GM23338 (cell line): Measurements from ENCODE around the gene GLDC. TPM values are rescaled to one million over a fixed set of nuclear protein-coding genes. Genes with fewer than 3 reads are reported as not detected.

Experiments
- ATAC-seq: fragments of 200-7000 bp; cut with Tn5 transposase; 3 replicates; pipeline ENCODE4 v1.9.1; 2020
- DNase-seq: peaks from one replicate; pipeline ENCODE4 v3.0.0-alpha.2; 2015; ENCODE audit warnings: low spot score
- H2AFZ ChIP-seq: fragments of 200-600 bp; sonication (generic); 2 replicates; pipeline ENCODE4 v1.8.0; 2016; ENCODE audit warnings: antibody characterized with exemption, mild to moderate bottlenecking, moderate library complexity
- H3F3A ChIP-seq: fragments of 200-600 bp; sonication (generic); replicated peaks from 2 replicates; pipeline ENCODE4 v1.8.0; 2017; ENCODE audit warnings: antibody characterized with exemption, mixed run types, low read depth
- H3K27ac ChIP-seq: fragments of 200-600 bp; sonication (generic); 2 replicates; pipeline ENCODE4 v1.6.1; 2016; ENCODE audit warnings: low read depth
- H3K27me3 ChIP-seq: fragments of 200-600 bp; sonication (generic); 2 replicates; pipeline ENCODE4 v1.8.0; 2016; ENCODE audit warnings: mild to moderate bottlenecking, mixed run types, moderate library complexity; ENCODE audit not compliant: insufficient read depth
- H3K36me3 ChIP-seq: fragments of 200-600 bp; sonication (generic); 2 replicates; pipeline ENCODE4 v1.8.0; 2016; ENCODE audit warnings: mild to moderate bottlenecking; ENCODE audit not compliant: insufficient read depth
- H3K4me1 ChIP-seq: fragments of 200-600 bp; sonication (generic); 2 replicates; pipeline ENCODE4 v1.8.0; 2016; ENCODE audit warnings: mild to moderate bottlenecking, moderate library complexity; ENCODE audit not compliant: insufficient read depth
- H3K4me2 ChIP-seq: fragments of 200-600 bp; sonication (generic); 2 replicates; pipeline ENCODE4 v1.7.1; 2017; ENCODE audit warnings: mixed run types
- H3K4me3 ChIP-seq: fragments of 200-600 bp; sonication (generic); 2 replicates; pipeline ENCODE4 v1.6.1; 2016; ENCODE audit warnings: mixed run types
- H3K79me2 ChIP-seq: fragments of 200-600 bp; sonication (generic); replicated peaks from 2 replicates; pipeline ENCODE4 v1.8.0; 2017; ENCODE audit warnings: mild to moderate bottlenecking; ENCODE audit not compliant: insufficient read depth
- H3K9me2 ChIP-seq: fragments of 200-600 bp; sonication (generic); 2 replicates; pipeline ENCODE4 v1.8.0; 2017; ENCODE audit not compliant: insufficient read depth
- H4K20me1 ChIP-seq: fragments of 200-600 bp; sonication (generic); replicated peaks from 2 replicates; pipeline ENCODE4 v1.8.0; 2017; ENCODE audit warnings: mild to moderate bottlenecking; ENCODE audit not compliant: insufficient read depth
- H3K27ac Mint-ChIP-seq: 2 replicates; pipeline ENCODE4 v1.8.0; 2020; ENCODE audit warnings: inconsistent platforms, mild to moderate bottlenecking, moderate library complexity, mixed read lengths
- H3K27me3 Mint-ChIP-seq: 3 replicates; pipeline ENCODE4 v1.8.0; 2022; ENCODE audit warnings: low read depth, mild to moderate bottlenecking, moderate library complexity, mixed read lengths, inconsistent platforms; ENCODE audit not compliant: insufficient read depth, poor library complexity
- H3K36me3 Mint-ChIP-seq: 3 replicates; pipeline ENCODE4 v1.8.0; 2021; ENCODE audit warnings: low read depth, mild to moderate bottlenecking, inconsistent platforms, moderate library complexity, mixed read lengths
- H3K4me1 Mint-ChIP-seq: 3 replicates; pipeline ENCODE4 v1.8.0; 2020; ENCODE audit warnings: mild to moderate bottlenecking, inconsistent platforms, mixed read lengths
- H3K4me3 Mint-ChIP-seq: 3 replicates; pipeline ENCODE4 v1.8.0; 2021; ENCODE audit warnings: moderate library complexity, mild to moderate bottlenecking, inconsistent platforms, mixed read lengths
- H3K9me3 Mint-ChIP-seq: 3 replicates; pipeline ENCODE4 v1.8.0; 2020; ENCODE audit warnings: moderate library complexity, mild to moderate bottlenecking, inconsistent platforms, mixed read lengths
- CREB1 ChIP-seq: fragments of 250-450 bp; sonication (Bioruptor Pico); IDR thresholded peaks from 2 replicates; pipeline ENCODE4 v1.5.0; 2020; ENCODE audit warnings: low read depth, mild to moderate bottlenecking, moderate library complexity
- EZH2 ChIP-seq: fragments of 200-600 bp; sonication (generic); IDR thresholded peaks from one replicate; pipeline ENCODE4 v1.8.0; 2017; ENCODE audit warnings: antibody characterized with exemption, mild to moderate bottlenecking, low read depth; ENCODE audit not compliant: unreplicated experiment
- EZH2phosphoT487 ChIP-seq: fragments of 200-600 bp; sonication (generic); IDR thresholded peaks from one replicate; pipeline ENCODE4 v1.8.1; 2018; ENCODE audit warnings: antibody characterized with exemption; ENCODE audit not compliant: unreplicated experiment
- JUNB ChIP-seq: IDR thresholded peaks from one replicate; pipeline ENCODE4 v1.6.1; 2016; ENCODE audit warnings: antibody characterized with exemption; ENCODE audit not compliant: unreplicated experiment
- NANOG ChIP-seq: IDR thresholded peaks from 2 replicates; pipeline ENCODE4 v1.6.1; 2016; ENCODE audit warnings: antibody characterized with exemption, borderline replicate concordance
- POLR2AphosphoS5 ChIP-seq: IDR thresholded peaks from 2 replicates; pipeline ENCODE4 v1.6.1; 2016; ENCODE audit warnings: antibody characterized with exemption, low read depth
- ZNF114 ChIP-seq: fragments of 250-450 bp; sonication (Bioruptor Pico); IDR thresholded peaks from 2 replicates; pipeline ENCODE4 v1.5.0; 2020; ENCODE audit warnings: mild to moderate bottlenecking, moderate library complexity
- ZNF331 ChIP-seq: fragments of 250-450 bp; sonication (Bioruptor Pico); IDR thresholded peaks from 2 replicates; pipeline ENCODE4 v1.5.0; 2020; ENCODE audit warnings: low read depth, mild to moderate bottlenecking, moderate library complexity
- polyA plus RNA-seq: library from polyadenylated mRNA; unstranded; fragments of >200 nt; fragmentation: Nextera tagmentation; extraction: Ambion mirVana; gene quantifications from 2 replicates; pipeline ENCODE4 v1.2.1, GENCODE V29; 2016
- total RNA-seq: library from RNA; depleted of rRNA; stranded (reverse); fragments of >200 nt; shearing (Covaris generic); gene quantifications from 2 replicates; pipeline ENCODE4 v1.2.3, GENCODE V29; 2014
- TF ChIP-seq, protein P1 (sequence below), 2 experiments: fragments of 200-600 bp in 1 of 2; sonication (generic) in 1 of 2; conservative IDR thresholded peaks; 2 replicates each; pipeline versions ENCODE4 v1.5.1 to v1.6.1; 2016 to 2017; ENCODE audit warnings: antibody characterized with exemption in 2 of 2, low read depth in 2 of 2, mild to moderate bottlenecking in 2 of 2, moderate library complexity in 1 of 2
- TF ChIP-seq, protein P2 (sequence below): IDR thresholded peaks from 2 replicates; pipeline ENCODE4 v1.6.1; 2016; ENCODE audit warnings: antibody characterized with exemption
- TF ChIP-seq, protein P3 (sequence below): IDR thresholded peaks from one replicate; pipeline ENCODE4 v1.6.1; 2018; ENCODE audit warnings: antibody characterized with exemption; ENCODE audit not compliant: unreplicated experiment

GLDC gene
- total and polyA plus RNA-seq, 2 experiments from 2014 or later, result 63.5 to 139 TPM

DNA sequence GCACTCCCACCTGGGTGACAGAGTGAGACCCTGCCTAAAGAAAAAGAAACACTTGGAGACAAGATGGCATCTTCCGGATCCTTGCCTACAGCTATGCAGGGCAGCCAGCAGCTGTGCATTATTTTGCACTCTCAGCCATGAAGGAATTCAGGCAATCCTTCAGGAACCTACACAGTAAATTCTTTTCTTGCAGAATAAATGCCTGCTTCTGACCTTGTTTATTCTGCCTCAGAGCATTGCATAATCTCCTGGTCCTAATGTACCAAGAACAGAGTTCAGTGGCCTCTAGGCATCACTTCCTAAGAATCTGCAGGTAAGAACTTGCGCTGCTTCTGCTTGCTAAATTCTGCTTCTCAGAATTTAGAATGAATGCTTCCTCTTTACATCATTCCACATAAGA is 16.8 kb downstream of the GLDC start:
- no peaks in the 10 kb centered on the region for H3K36me3 ChIP-seq
- H3K27ac Mint-ChIP-seq, result 0 out of 2 replicates have a peak overlapping the region, but pooled peaks have one; percentile 4
- TF ChIP-seq POLR2AphosphoS5 (no peak), ZNF114 (CRISPR knock-in tag) (no peak), JUNB (no peak)
- TF ChIP-seq, protein P1, sequence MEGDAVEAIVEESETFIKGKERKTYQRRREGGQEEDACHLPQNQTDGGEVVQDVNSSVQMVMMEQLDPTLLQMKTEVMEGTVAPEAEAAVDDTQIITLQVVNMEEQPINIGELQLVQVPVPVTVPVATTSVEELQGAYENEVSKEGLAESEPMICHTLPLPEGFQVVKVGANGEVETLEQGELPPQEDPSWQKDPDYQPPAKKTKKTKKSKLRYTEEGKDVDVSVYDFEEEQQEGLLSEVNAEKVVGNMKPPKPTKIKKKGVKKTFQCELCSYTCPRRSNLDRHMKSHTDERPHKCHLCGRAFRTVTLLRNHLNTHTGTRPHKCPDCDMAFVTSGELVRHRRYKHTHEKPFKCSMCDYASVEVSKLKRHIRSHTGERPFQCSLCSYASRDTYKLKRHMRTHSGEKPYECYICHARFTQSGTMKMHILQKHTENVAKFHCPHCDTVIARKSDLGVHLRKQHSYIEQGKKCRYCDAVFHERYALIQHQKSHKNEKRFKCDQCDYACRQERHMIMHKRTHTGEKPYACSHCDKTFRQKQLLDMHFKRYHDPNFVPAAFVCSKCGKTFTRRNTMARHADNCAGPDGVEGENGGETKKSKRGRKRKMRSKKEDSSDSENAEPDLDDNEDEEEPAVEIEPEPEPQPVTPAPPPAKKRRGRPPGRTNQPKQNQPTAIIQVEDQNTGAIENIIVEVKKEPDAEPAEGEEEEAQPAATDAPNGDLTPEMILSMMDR (conservative IDR thresholded peaks at IDR 0.05; ENCODE audit: low read depth in 2 of 2), result no peak
- peaks cover 56% of the 10 kb centered on the region for H4K20me1 ChIP-seq
- peaks cover 23% of the 10 kb centered on the region for H3K36me3 Mint-ChIP-seq
- H3K27me3 Mint-ChIP-seq, result peaks cover 6% of the 10 kb centered on the region
- no peak overlapping the region for H3K4me3 ChIP-seq
- no peak overlapping the region for H3K4me2 ChIP-seq
- peaks cover 35% of the 10 kb centered on the region for H3K4me1 ChIP-seq
- H3F3A ChIP-seq, result peaks cover 4% of the 10 kb centered on the region; the same call in 1 of the 2 replicates
- no peaks in the 10 kb centered on the region for H3K27me3 ChIP-seq
- DNase-seq (no peak), ATAC-seq (no peak)
- H3K9me2 ChIP-seq, result no peaks in the 10 kb centered on the region; the same call in 1 of the 2 replicates
- no peak overlapping the region; the same call in 1 of the 2 replicates for H3K27ac ChIP-seq
- no peak overlapping the region for H3K4me3 Mint-ChIP-seq
- no peak overlapping the region for H2AFZ ChIP-seq
- H3K4me1 Mint-ChIP-seq, result peaks cover 35% of the 10 kb centered on the region
- peaks cover 6% of the 10 kb centered on the region; the same call in 2 of the 3 replicates for H3K9me3 Mint-ChIP-seq
- peaks cover 100% of the 10 kb centered on the region for H3K79me2 ChIP-seq

DNA sequence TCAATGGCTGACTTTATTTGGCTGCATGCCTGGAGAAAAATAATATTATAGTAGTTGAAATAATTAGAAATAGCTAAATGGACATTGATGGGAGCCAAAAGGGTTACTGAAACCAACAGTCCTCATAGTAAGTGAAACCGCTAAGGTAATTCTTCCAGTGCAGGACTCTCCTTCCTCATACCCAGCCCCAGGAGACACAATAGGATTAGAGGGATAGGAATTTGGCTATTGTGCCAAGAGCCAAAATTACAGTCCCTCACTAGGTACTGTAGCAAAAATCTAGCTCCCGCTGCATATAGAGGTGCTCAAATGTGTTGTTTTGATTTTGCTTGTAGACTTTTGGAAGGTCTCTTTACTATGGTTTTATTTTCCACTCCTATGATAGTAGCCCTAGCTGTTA is 20.2 kb downstream of the GLDC start:
- peaks cover 29% of the 10 kb centered on the region for H4K20me1 ChIP-seq
- no peaks in the 10 kb centered on the region; the same call in 1 of the 2 replicates for H3K9me2 ChIP-seq
- ATAC-seq, result peak; percentile 50
- peaks cover 15% of the 10 kb centered on the region for H3K4me1 ChIP-seq
- no peak overlapping the region for H3K4me2 ChIP-seq
- no peak overlapping the region for H2AFZ ChIP-seq
- peaks cover 46% of the 10 kb centered on the region for H3K36me3 Mint-ChIP-seq
- no peak overlapping the region; the same call in 1 of the 2 replicates for H3K27ac Mint-ChIP-seq
- peaks cover 3% of the 10 kb centered on the region; the same call in 1 of the 2 replicates for H3F3A ChIP-seq
- no peak overlapping the region for H3K4me3 ChIP-seq
- peaks cover 14% of the 10 kb centered on the region for H3K9me3 Mint-ChIP-seq
- H3K27me3 ChIP-seq, result no peaks in the 10 kb centered on the region
- peaks cover 83% of the 10 kb centered on the region for H3K79me2 ChIP-seq
- peaks cover 15% of the 10 kb centered on the region for H3K4me1 Mint-ChIP-seq
- no peak overlapping the region for H3K4me3 Mint-ChIP-seq
- H3K27me3 Mint-ChIP-seq, result peaks cover 2% of the 10 kb centered on the region
- H3K36me3 ChIP-seq, result 0 out of 2 replicates have a peak, but pooled peaks cover 3% of the 10 kb centered on the region
- peak overlapping the region; percentile 73; the same call in 1 of the 2 replicates for H3K27ac ChIP-seq
- DNase-seq, result no peak
- TF ChIP-seq, protein P1 (conservative IDR thresholded peaks at IDR 0.05; ENCODE audit: low read depth in 2 of 2), result no peak
- TF ChIP-seq ZNF331 (CRISPR knock-in tag), result no peak
- TF ChIP-seq ZNF114 (CRISPR knock-in tag), result no peak
- TF ChIP-seq CREB1, result no peak
- TF ChIP-seq, protein P2, sequence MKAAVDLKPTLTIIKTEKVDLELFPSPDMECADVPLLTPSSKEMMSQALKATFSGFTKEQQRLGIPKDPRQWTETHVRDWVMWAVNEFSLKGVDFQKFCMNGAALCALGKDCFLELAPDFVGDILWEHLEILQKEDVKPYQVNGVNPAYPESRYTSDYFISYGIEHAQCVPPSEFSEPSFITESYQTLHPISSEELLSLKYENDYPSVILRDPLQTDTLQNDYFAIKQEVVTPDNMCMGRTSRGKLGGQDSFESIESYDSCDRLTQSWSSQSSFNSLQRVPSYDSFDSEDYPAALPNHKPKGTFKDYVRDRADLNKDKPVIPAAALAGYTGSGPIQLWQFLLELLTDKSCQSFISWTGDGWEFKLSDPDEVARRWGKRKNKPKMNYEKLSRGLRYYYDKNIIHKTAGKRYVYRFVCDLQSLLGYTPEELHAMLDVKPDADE, result no peak
- no peak for TF ChIP-seq EZH2phosphoT487
- TF ChIP-seq EZH2, result no peak
- no peak for TF ChIP-seq NANOG
- no peak for TF ChIP-seq JUNB
- TF ChIP-seq, protein P3, sequence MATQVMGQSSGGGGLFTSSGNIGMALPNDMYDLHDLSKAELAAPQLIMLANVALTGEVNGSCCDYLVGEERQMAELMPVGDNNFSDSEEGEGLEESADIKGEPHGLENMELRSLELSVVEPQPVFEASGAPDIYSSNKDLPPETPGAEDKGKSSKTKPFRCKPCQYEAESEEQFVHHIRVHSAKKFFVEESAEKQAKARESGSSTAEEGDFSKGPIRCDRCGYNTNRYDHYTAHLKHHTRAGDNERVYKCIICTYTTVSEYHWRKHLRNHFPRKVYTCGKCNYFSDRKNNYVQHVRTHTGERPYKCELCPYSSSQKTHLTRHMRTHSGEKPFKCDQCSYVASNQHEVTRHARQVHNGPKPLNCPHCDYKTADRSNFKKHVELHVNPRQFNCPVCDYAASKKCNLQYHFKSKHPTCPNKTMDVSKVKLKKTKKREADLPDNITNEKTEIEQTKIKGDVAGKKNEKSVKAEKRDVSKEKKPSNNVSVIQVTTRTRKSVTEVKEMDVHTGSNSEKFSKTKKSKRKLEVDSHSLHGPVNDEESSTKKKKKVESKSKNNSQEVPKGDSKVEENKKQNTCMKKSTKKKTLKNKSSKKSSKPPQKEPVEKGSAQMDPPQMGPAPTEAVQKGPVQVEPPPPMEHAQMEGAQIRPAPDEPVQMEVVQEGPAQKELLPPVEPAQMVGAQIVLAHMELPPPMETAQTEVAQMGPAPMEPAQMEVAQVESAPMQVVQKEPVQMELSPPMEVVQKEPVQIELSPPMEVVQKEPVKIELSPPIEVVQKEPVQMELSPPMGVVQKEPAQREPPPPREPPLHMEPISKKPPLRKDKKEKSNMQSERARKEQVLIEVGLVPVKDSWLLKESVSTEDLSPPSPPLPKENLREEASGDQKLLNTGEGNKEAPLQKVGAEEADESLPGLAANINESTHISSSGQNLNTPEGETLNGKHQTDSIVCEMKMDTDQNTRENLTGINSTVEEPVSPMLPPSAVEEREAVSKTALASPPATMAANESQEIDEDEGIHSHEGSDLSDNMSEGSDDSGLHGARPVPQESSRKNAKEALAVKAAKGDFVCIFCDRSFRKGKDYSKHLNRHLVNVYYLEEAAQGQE, result no peak
